ENCODE results near the gene TTC22. TPM values are rescaled to one million over a fixed set of nuclear protein-coding genes. Genes with fewer than 3 reads are reported as not detected.

TTC22 gene
- not detected in 2 replicates for total RNA-seq (2012; rRNA removed)
- not detected in 2 replicates for polyA plus RNA-seq (2012; rRNA removed)
- not detected in 2 replicates for polyA plus RNA-seq (2012; cell fraction: cytosol; rRNA removed)
- not detected in 2 replicates for polyA plus RNA-seq (2012; cell fraction: nucleus; rRNA removed; ENCODE audit: low replicate concordance)
- not detected for Bru-seq, nascent RNA
- percentile 7 among the genes with signal in this experiment for BruChase-seq, experiment 1, labeled RNA remaining after a 6-hour chase
- BruChase-seq, experiment 2, labeled RNA remaining after a 2-hour chase: not detected
- long read RNA-seq: 0 reads

GRCh38 chr1:54800899-54801759 is at the start of gene TTC22:
Gene TTC22, minus strand, starts transcription at chr1:54801323. Its CDS starts 160 bp downstream, at chr1:54801163.
- Histone ChIP-seq H4K20me1 (ENCODE audit: insufficient read depth, low read length) (no peaks in the 10 kb centered on the region), H3K9me3 (ENCODE audit: control insufficient read depth, insufficient read depth, low read length) (no peaks in the 10 kb centered on the region), H2BK120ac (ENCODE audit: low read depth, low read length) (no peak within 1 kb of the TSS), H3K27ac (ENCODE audit: insufficient read depth, low read length) (no peak within 1 kb of the TSS), H2AK9ac (replicated peaks; ENCODE audit: low read depth, low read length, poor library complexity) (no peak within 1 kb of the TSS), H3K9me1 (ENCODE audit: insufficient read depth, low read length) (0 out of 2 replicates have a peak, but pooled peaks cover 2% of the 10 kb centered on the region), H3K9ac (ENCODE audit: low read depth, low read length) (no peak within 1 kb of the TSS), H3K4me3 (ENCODE audit: insufficient read depth, low read depth, low read length) (no peak within 1 kb of the TSS), H3K79me1 (ENCODE audit: low read depth in 1 of 2, low read length in 2 of 2) (no peaks in the 10 kb centered on the region), H3K27me3 (ENCODE audit: control insufficient read depth, insufficient read depth, low read length) (peaks cover 46% of the 10 kb centered on the region), H4K8ac (ENCODE audit: low read depth in 2 of 2, low read length in 2 of 2) (no peak within 1 kb of the TSS), H2BK20ac (ENCODE audit: low read depth, low read length) (no peak within 1 kb of the TSS), H3K4me1 (ENCODE audit: control insufficient read depth, insufficient read depth, low read length) (no peaks in the 10 kb centered on the region; the same call in 1 of the 2 replicates), H2BK5ac (ENCODE audit: low read depth, low read length, poor library complexity, severe bottlenecking) (no peak within 1 kb of the TSS), H3K4ac (ENCODE audit: low read depth, low read length) (no peak within 1 kb of the TSS), H3K56ac (ENCODE audit: extremely low read depth, insufficient read depth, low read length) (no peak within 1 kb of the TSS), H2BK15ac (ENCODE audit: low read depth, low read length) (no peak within 1 kb of the TSS), H4K91ac (ENCODE audit: insufficient read depth, low read depth, low read length) (no peak within 1 kb of the TSS), H3K36me3 (ENCODE audit: control insufficient read depth, insufficient read depth, low read length) (no peaks in the 10 kb centered on the region), H3K23ac (ENCODE audit: low read depth, low read length) (no peak within 1 kb of the TSS), H4K5ac (ENCODE audit: low read depth, low read length) (no peak within 1 kb of the TSS), H2AFZ (replicated peaks; ENCODE audit: low read length, poor library complexity) (peak within 1 kb of the TSS; percentile 47), H3K4me2 (ENCODE audit: low read depth, low read length) (no peak within 1 kb of the TSS; the same call in 1 of the 2 replicates), H2AK5ac (ENCODE audit: low read depth, low read length) (no peak within 1 kb of the TSS), H3K14ac (replicated peaks; ENCODE audit: low read depth, low read length) (no peak within 1 kb of the TSS), H3K18ac (ENCODE audit: low read depth, low read length) (no peak within 1 kb of the TSS)
- CTCF ChIA-PET: no interaction called here
- POLR2A ChIA-PET (ENCODE audit: unreplicated experiment): interaction anchor here (0.6 kb wide), 1 partner anchor 72 kb away, joined by 4 read pairs; no protein-coding TSS in a partner anchor
- DNase-seq (no peak), ATAC-seq (ENCODE audit: low read depth) (peak; percentile 46; the same call in 1 of the 2 replicates)
- BruUV-seq (replicated peaks): no TSS peak
- in situ Hi-C loops (cut with MboI; ENCODE audit: low sequenced_read_pairs) (no loop called here), intact Hi-C loops (cut with micrococcal nuclease) (no loop called here), dilution Hi-C loops (cut with HindIII; ENCODE audit: low sequenced_read_pairs, unreplicated experiment) (no loop called here)
- 16% methylated on average over 34 of the region's 58 CpGs; no CpG with 5 or more reads in 1 of the 2 experiments for WGBS, 2 experiments (ENCODE audit: extremely low coverage in 2 of 2, insufficient read length in 1 of 2)
- TF ChIP-seq ELK1 (IDR thresholded peaks at IDR 0.05; ENCODE audit: borderline replicate concordance, low read depth, low read length): no peak
- no peak for TF ChIP-seq RAD21 (IDR thresholded peaks at IDR 0.05; ENCODE audit: low read length)
- TF ChIP-seq FOS (IDR thresholded peaks at IDR 0.05; ENCODE audit: low read depth, low read length): no peak
- no peak; the same call in 1 of the 2 replicates for TF ChIP-seq CEBPB (IDR thresholded peaks at IDR 0.05; ENCODE audit: low read depth, low read length)
- TF ChIP-seq NFE2L2 (IDR thresholded peaks at IDR 0.05; ENCODE audit: low read depth, low read length): no peak
- no peak for TF ChIP-seq CHD1 (IDR thresholded peaks at IDR 0.05; ENCODE audit: low read depth, low read length)
- TF ChIP-seq BHLHE40 (IDR thresholded peaks at IDR 0.05; ENCODE audit: low read depth, low read length): no peak
- no peak for TF ChIP-seq CTCF (conservative IDR thresholded peaks at IDR 0.05; ENCODE audit: low read depth, low read length)
- TF ChIP-seq RCOR1 (IDR thresholded peaks at IDR 0.05; ENCODE audit: insufficient replicate concordance, low read length): no peak
- no peak for TF ChIP-seq MAZ (IDR thresholded peaks at IDR 0.05; ENCODE audit: borderline replicate concordance, low read depth, low read length)
- no peak for TF ChIP-seq MXI1 (IDR thresholded peaks at IDR 0.05; ENCODE audit: borderline replicate concordance, low read depth, low read length)
- TF ChIP-seq USF2 (IDR thresholded peaks at IDR 0.05; ENCODE audit: low read depth, low read length): no peak

Data from IMR-90 (cell line).